GM20000 (cell line): Measurements from ENCODE around the gene COQ5.

Experiments
- DNase-seq: peaks from one replicate; pipeline ENCODE4 v3.0.0; 2012; ENCODE audit warnings: low spot score
- TF ChIP-seq, protein P1 (sequence below): IDR thresholded peaks from 2 replicates; pipeline ENCODE4 v1.5.1; 2012; ENCODE audit warnings: mild to moderate bottlenecking, control low read depth; ENCODE audit errors: extremely low read depth, missing control alignments

The COQ5 gene

GRCh38 chr12:120460157-120460556, 68.8 kb downstream of the COQ5 start:
- no peak for DNase-seq
- TF ChIP-seq, protein P1, sequence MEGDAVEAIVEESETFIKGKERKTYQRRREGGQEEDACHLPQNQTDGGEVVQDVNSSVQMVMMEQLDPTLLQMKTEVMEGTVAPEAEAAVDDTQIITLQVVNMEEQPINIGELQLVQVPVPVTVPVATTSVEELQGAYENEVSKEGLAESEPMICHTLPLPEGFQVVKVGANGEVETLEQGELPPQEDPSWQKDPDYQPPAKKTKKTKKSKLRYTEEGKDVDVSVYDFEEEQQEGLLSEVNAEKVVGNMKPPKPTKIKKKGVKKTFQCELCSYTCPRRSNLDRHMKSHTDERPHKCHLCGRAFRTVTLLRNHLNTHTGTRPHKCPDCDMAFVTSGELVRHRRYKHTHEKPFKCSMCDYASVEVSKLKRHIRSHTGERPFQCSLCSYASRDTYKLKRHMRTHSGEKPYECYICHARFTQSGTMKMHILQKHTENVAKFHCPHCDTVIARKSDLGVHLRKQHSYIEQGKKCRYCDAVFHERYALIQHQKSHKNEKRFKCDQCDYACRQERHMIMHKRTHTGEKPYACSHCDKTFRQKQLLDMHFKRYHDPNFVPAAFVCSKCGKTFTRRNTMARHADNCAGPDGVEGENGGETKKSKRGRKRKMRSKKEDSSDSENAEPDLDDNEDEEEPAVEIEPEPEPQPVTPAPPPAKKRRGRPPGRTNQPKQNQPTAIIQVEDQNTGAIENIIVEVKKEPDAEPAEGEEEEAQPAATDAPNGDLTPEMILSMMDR = no peak

DNA sequence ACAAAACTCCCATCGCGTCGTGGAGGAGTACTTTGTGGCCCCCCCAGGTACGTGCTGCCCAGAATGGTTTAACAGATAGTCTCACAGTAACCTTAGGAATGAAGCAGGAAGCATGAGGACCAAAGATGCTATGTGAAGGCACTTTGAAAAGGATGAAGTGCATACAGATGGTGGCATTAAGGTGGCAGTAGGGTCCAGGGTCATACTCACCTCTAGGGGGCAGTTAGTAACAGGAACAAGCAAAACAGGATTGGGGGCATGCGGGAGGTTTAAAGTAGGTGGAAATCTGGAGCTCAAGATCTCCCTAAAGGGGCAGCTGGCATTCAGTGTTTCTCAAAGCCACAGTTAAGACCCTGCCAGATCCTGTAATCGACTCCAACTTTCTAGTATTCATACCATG, 71.8 kb downstream of the COQ5 start:
- DNase-seq = no peak

GRCh38 chr12:120455302-120455701, 73.7 kb downstream of the COQ5 start:
- TF ChIP-seq, protein P1 = no peak
- DNase-seq = no peak

More for the DNA sequence above, 71.8 kb downstream of the COQ5 start:
- TF ChIP-seq, protein P1 = no peak

- DNase-seq = peak; percentile 41
- TF ChIP-seq, protein P1 = peak; percentile 53
These were observed 75.0 kb downstream of the COQ5 start for GRCh38 chr12:120453977-120454376.
